HCT116 (cell line): ENCODE results near the gene ITGB1BP1. TPM values are rescaled to one million over a fixed set of nuclear protein-coding genes. Genes with fewer than 3 reads are reported as not detected.

ENCODE experiments used
- ATAC-seq: fragments of 200-7000 bp; cut with Tn5 transposase; 2 replicates; pipeline ENCODE4 v1.9.1; 2020; ENCODE audit warnings: mild to moderate bottlenecking, moderate library complexity
- BruUV-seq: library from RNA; stranded (reverse); fragments of 400-500 nt; replicated peaks from 2 replicates; lab custom pipeline; 2021; lab: Mats Ljungman, UMichigan
- CTCF ChIA-PET: fragments of 300-600 bp; sonication (Branson Sonifier 250); formaldehyde crosslinking; loops from one replicate; lab custom pipeline; 2021; ENCODE audit warnings: antibody characterized with exemption; lab: Charles Lee
- POLR2A ChIA-PET: fragments of 300-600, 350-600 bp; sonication (Branson Sonifier 250); formaldehyde crosslinking; loops from one replicate; lab custom pipeline; 2021; ENCODE audit warnings: antibody characterized with exemption; lab: Charles Lee
- RAD21 ChIA-PET, 2 experiments: fragments of 300-600 bp; sonication (Branson Sonifier 250); formaldehyde crosslinking; loops; one replicate each; lab custom pipeline; 2023; ENCODE audit warnings: low total read pairs in 2 of 2; ENCODE audit not compliant: uncharacterized antibody in 2 of 2, unreplicated experiment in 2 of 2, low non-redundant PET in 1 of 2; lab: Charles Lee
- DNase-seq: peaks from one replicate; pipeline ENCODE4 v3.0.0-alpha.2; 2010; ENCODE audit warnings: low read depth, low spot score
- H2AFZ ChIP-seq: fragments of 200-600 bp; shearing (Covaris generic), sonication (generic); 2 replicates; pipeline ENCODE4 v1.6.1; 2017; ENCODE audit warnings: low read depth, mixed run types, mixed read lengths, antibody characterized with exemption, low read length; ENCODE audit not compliant: poor library complexity, severe bottlenecking
- H3K27ac ChIP-seq: 2 replicates; pipeline ENCODE4 v1.5.1; 2012; ENCODE audit warnings: low read depth, low read length
- H3K27me3 ChIP-seq: fragments of 200-600 bp; sonication (generic); 2 replicates; pipeline ENCODE4 v1.6.1; 2016; ENCODE audit warnings: mixed run types, low read length, mixed read lengths; ENCODE audit not compliant: insufficient read depth
- H3K36me3 ChIP-seq, 2 experiments: fragments of 200-500 bp in 1 of 2; fragments of 200-600 bp in 1 of 2; sonication (Bioruptor generic) in 1 of 2; sonication (generic) in 1 of 2; 2 replicates each; pipeline versions ENCODE4 v1.5.1 to v1.6.1; 2014 to 2016; ENCODE audit warnings: low read length in 2 of 2, inconsistent platforms in 1 of 2, mixed read lengths in 1 of 2, mixed run types in 1 of 2; ENCODE audit not compliant: insufficient read depth in 2 of 2, control insufficient read depth in 1 of 2
- H3K4me1 ChIP-seq, 2 experiments: fragments of 200-600 bp in 1 of 2; sonication (generic) in 1 of 2; 2 replicates each; pipeline versions ENCODE4 v1.5.1 to v1.6.1; 2012 to 2017; ENCODE audit warnings: low read length in 2 of 2, inconsistent platforms in 1 of 2, mild to moderate bottlenecking in 1 of 2, mixed read lengths in 1 of 2, mixed run types in 1 of 2, moderate library complexity in 1 of 2; ENCODE audit not compliant: insufficient read depth in 2 of 2, control insufficient read depth in 1 of 2
- H3K4me2 ChIP-seq: fragments of 200-600 bp; sonication (generic); 2 replicates; pipeline ENCODE4 v1.6.1; 2017; ENCODE audit warnings: mixed run types, low read length, mixed read lengths
- H3K4me3 ChIP-seq, 2 experiments: fragments of 200-600 bp in 1 of 2; sonication (generic) in 1 of 2; replicated peaks in 1 of 2; 2 replicates each; pipeline ENCODE4 v1.5.1; 2011 to 2016; ENCODE audit warnings: low read length in 2 of 2, control low read depth in 1 of 2, low read depth in 1 of 2, mild to moderate bottlenecking in 1 of 2, mixed read lengths in 1 of 2, mixed run types in 1 of 2
- H3K79me2 ChIP-seq: fragments of 200-600 bp; sonication (generic); 2 replicates; pipeline ENCODE4 v1.6.1; 2017; ENCODE audit warnings: mild to moderate bottlenecking, mixed run types, low read length, moderate library complexity, mixed read lengths; ENCODE audit not compliant: insufficient read depth
- H3K9ac ChIP-seq: fragments of 200-600 bp; sonication (generic); 2 replicates; pipeline ENCODE4 v1.6.1; 2016; ENCODE audit warnings: low read length, mixed read lengths
- H3K9me2 ChIP-seq: fragments of 200-600 bp; sonication (generic), shearing (Covaris generic); 2 replicates; pipeline ENCODE4 v1.6.1; 2017; ENCODE audit warnings: mixed run types, mild to moderate bottlenecking, moderate library complexity; ENCODE audit not compliant: insufficient read depth
- H3K9me3 ChIP-seq, 2 experiments: fragments of 200-500 bp in 1 of 2; fragments of 200-600 bp in 1 of 2; sonication (Bioruptor generic) in 1 of 2; sonication (generic) in 1 of 2; 2 replicates each; pipeline ENCODE4 v1.6.1; 2014 to 2017; ENCODE audit warnings: low read length in 2 of 2, mixed read lengths in 2 of 2, inconsistent platforms in 1 of 2, low read depth in 1 of 2, mild to moderate bottlenecking in 1 of 2, mixed run types in 1 of 2, moderate library complexity in 1 of 2; ENCODE audit not compliant: control insufficient read depth in 1 of 2, insufficient read depth in 1 of 2
- H4K20me1 ChIP-seq: fragments of 200-600 bp; sonication (generic), shearing (Covaris generic); 2 replicates; pipeline ENCODE4 v1.6.1; 2017; ENCODE audit warnings: mixed run types, mild to moderate bottlenecking, moderate library complexity; ENCODE audit not compliant: insufficient read depth
- ELF1 ChIP-seq: IDR thresholded peaks from 2 replicates; pipeline ENCODE4 v1.6.1; 2012; ENCODE audit warnings: low read depth, borderline replicate concordance
- EZH2 ChIP-seq: fragments of 200-600 bp; sonication (generic); IDR thresholded peaks from 2 replicates; pipeline ENCODE4 v1.6.1; 2017; ENCODE audit warnings: antibody characterized with exemption, mixed run types
- RAD21 ChIP-seq: IDR thresholded peaks from 2 replicates; pipeline ENCODE4 v1.6.1; 2012; ENCODE audit warnings: low read depth, mild to moderate bottlenecking
- REST ChIP-seq: IDR thresholded peaks from 2 replicates; pipeline ENCODE4 v1.6.1; 2012; ENCODE audit warnings: low read depth
- ZBTB33 ChIP-seq: IDR thresholded peaks from 2 replicates; pipeline ENCODE4 v1.6.1; 2011; ENCODE audit warnings: mild to moderate bottlenecking, low read length, moderate library complexity; ENCODE audit not compliant: insufficient replicate concordance; ENCODE audit errors: extremely low read depth
- intact Hi-C: fragments of 100-400 bp; cut with micrococcal nuclease; formaldehyde crosslinking; loops from 2 replicates; pipeline ENCODE4 v1.10.0; 2022
- total RNA-seq: library from RNA; stranded (reverse); gene quantifications from one replicate; pipeline ENCODE4 v1.2.1, GENCODE V29; 2021; ENCODE audit not compliant: unreplicated experiment

The ITGB1BP1 gene
- total RNA-seq, 1 experiment from 2014 or later = 86.9 TPM

GRCh38 chr2:9359463-9359862 is 63.9 kb downstream of the ITGB1BP1 start:
- TF ChIP-seq REST (no peak), EZH2 (no peak), RAD21 (no peak), ZBTB33 (no peak), ELF1 (no peak)
- H2AFZ ChIP-seq = no peak overlapping the region
- POLR2A ChIA-PET = no interaction called here
- peaks cover 2 to 7% of the 10 kb centered on the region in 2 experiments; a peak in 1 of 4 replicates for H3K36me3 ChIP-seq
- no peak overlapping the region for H3K4me2 ChIP-seq
- H3K9ac ChIP-seq = no peak overlapping the region
- H3K4me1 ChIP-seq = peaks cover 0 to 10% of the 10 kb centered on the region in 2 experiments; a peak in 2 of 4 replicates
- DNase-seq = no peak
- no peak overlapping the region for H3K4me3 ChIP-seq
- no TSS peak for BruUV-seq
- no peaks in the 10 kb centered on the region for H3K9me2 ChIP-seq
- H3K79me2 ChIP-seq = no peaks in the 10 kb centered on the region
- no peaks in the 10 kb centered on the region for H4K20me1 ChIP-seq
- intact Hi-C loops = no loop called here
- no peaks in the 10 kb centered on the region for H3K27me3 ChIP-seq
- CTCF ChIA-PET = no interaction called here
- no peak for ATAC-seq
- H3K27ac ChIP-seq = no peak overlapping the region
- H3K9me3 ChIP-seq = no peaks in the 10 kb centered on the region
- RAD21 ChIA-PET = no interaction called here
